Thyroid gland (tissue), 4 donors: ENCODE data around the gene OPN1SW.

Source experiments
- CTCF ChIP-seq, 6 experiments: fragments of 200-600 bp in 3 of 6; fragments of 450-650 bp in 3 of 6; sonication (generic) in 3 of 6; IDR thresholded peaks; one replicate each; pipeline ENCODE4 v1.5.1; 2016 to 2019; ENCODE audit warnings: antibody characterized with exemption in 6 of 6, mild to moderate bottlenecking in 2 of 6, inconsistent platforms in 1 of 6, moderate library complexity in 1 of 6
- POLR2A ChIP-seq, 2 donors: fragments of 450-650 bp; IDR thresholded peaks; one replicate each; pipeline ENCODE4 v1.6.1; 2017; ENCODE audit warnings: antibody characterized with exemption in 2 of 2, mild to moderate bottlenecking in 2 of 2, moderate library complexity in 1 of 2

GRCh38 chr7:128810997-128811396 lies 35.4 kb upstream of the OPN1SW start:
- TF ChIP-seq CTCF (IDR thresholded peaks at IDR 0.05) (no peak), POLR2A (IDR thresholded peaks at IDR 0.05) (no peak)
